GM12801 (cell line): ENCODE measurements around the gene KLF6.

Source experiments
- TF ChIP-seq, protein P1 (sequence below): IDR thresholded peaks from one replicate; pipeline ENCODE4 v1.5.1; 2011; ENCODE audit warnings: control low read depth; ENCODE audit not compliant: insufficient read length; ENCODE audit errors: extremely low read depth

KLF6 gene

GRCh38 chr10:3784510-3785250 lies at the start of gene KLF6:
Gene KLF6 (minus strand): TSS chr10:3785209. CDS start chr10:3785014, 195 bp downstream.
- TF ChIP-seq, protein P1, sequence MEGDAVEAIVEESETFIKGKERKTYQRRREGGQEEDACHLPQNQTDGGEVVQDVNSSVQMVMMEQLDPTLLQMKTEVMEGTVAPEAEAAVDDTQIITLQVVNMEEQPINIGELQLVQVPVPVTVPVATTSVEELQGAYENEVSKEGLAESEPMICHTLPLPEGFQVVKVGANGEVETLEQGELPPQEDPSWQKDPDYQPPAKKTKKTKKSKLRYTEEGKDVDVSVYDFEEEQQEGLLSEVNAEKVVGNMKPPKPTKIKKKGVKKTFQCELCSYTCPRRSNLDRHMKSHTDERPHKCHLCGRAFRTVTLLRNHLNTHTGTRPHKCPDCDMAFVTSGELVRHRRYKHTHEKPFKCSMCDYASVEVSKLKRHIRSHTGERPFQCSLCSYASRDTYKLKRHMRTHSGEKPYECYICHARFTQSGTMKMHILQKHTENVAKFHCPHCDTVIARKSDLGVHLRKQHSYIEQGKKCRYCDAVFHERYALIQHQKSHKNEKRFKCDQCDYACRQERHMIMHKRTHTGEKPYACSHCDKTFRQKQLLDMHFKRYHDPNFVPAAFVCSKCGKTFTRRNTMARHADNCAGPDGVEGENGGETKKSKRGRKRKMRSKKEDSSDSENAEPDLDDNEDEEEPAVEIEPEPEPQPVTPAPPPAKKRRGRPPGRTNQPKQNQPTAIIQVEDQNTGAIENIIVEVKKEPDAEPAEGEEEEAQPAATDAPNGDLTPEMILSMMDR, result no peak

DNA sequence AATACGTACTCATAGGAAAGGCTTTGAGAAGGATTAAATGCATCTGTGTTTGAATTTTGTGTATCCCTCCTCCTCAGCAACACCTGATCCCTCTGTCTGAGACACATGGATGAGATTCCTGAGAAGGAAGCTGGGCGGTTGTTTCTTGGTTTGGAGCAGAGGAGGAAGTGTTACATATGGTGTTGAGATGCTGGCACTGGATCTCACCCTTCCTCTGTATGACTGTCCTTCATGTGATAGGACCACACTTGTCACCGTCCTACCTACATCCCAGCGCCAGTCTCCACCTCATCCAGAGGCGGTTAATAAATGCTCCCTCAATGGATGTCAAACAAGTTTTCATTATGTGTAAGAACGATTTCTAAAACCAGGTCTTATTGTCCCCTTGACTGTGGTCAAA lies 49.4 kb upstream of the KLF6 start:
- TF ChIP-seq, protein P1, result no peak

DNA sequence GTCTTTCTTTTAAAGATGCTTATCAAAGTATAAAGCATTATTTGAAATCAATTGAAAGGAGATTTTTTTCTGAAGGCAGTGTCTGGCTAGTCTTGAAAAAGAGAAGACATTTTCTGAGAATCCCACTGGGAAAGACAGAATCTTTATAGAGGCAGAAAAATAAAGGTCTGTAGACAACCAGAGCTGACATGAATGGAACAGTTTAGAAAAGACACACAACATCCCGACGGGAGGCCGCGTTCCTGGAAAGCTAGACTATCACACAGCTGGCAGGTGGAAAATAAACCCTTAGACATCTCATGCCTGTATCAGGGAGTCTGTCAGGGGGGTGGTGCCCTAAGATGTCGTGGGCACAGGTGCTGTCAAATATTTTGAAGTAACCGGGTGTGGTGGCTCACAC lies 48.0 kb upstream of the KLF6 start:
- TF ChIP-seq, protein P1, result no peak

DNA sequence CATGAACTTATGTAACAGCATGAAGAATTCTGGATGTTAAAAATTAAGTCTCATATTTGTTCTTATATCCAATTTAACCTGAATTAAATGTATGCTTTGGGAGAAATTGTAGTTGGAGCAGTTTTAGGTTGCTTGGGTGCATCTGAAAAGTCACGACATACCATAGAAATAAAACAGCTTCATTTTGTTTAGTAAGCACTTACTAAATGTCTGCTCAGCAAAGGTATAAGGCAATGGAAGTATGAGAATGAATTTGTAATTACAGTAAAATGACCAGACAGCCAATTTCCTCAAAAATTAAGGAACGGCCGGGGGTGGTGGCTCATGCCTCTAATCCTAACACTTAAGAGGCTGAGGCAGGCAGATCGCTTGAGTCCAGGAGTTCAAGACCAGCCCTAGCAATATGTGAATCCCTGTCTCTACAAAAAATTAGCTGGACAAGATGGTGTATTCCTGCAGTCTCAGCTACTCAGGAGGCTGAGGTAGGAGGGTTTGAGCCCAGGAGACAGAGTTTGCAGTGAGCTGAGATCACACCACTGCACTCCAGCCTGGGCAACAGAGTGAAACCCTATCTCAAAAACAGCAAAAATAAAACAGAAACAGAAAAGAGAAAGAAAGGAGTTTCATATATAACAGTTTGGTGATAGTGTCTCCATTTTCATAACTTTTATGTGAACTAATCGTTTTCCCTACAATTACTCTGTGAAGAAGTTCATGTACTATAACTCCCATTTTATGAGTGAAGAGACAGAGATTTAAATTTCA lies 47.2 kb upstream of the KLF6 start:
- TF ChIP-seq, protein P1, result no peak

DNA sequence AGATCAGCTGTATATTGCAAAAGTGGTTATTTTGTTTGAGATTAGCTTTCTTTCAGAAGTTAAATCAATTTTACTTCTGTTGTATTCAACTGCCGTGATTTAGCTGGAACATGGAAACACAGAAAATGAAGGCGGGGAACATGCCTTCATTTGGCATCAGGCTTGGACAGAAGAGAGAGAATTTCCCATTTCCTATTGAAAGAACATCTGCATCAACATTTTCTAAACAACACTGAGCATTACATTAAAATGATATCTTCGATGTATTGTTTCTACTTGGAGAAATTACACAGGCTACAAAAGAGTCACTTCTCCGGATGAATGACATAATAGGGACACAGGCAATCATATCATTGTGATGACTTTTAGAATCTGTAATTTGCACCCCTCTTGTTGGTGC lies 46.6 kb upstream of the KLF6 start:
- TF ChIP-seq, protein P1, result no peak

GRCh38 chr10:3830946-3831345 lies 45.9 kb upstream of the KLF6 start:
- TF ChIP-seq, protein P1, result no peak

GRCh38 chr10:3829156-3830050 lies 44.4 kb upstream of the KLF6 start:
- TF ChIP-seq, protein P1, result no peak
